ENCODE measurements around the gene MEX3A. TPM values are rescaled to one million over a fixed set of nuclear protein-coding genes. Genes with fewer than 3 reads are reported as not detected.
"Not testable (repeated sequence)": the region's sequence is repeated elsewhere in the genome, so short reads cannot be mapped to it uniquely, and the experiment has no call there.

MEX3A gene, protein sequence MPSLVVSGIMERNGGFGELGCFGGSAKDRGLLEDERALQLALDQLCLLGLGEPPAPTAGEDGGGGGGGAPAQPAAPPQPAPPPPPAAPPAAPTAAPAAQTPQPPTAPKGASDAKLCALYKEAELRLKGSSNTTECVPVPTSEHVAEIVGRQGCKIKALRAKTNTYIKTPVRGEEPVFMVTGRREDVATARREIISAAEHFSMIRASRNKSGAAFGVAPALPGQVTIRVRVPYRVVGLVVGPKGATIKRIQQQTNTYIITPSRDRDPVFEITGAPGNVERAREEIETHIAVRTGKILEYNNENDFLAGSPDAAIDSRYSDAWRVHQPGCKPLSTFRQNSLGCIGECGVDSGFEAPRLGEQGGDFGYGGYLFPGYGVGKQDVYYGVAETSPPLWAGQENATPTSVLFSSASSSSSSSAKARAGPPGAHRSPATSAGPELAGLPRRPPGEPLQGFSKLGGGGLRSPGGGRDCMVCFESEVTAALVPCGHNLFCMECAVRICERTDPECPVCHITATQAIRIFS
- 52.7 and 65.2 TPM in 2 replicates for total RNA-seq (2014; rRNA removed; shearing (Covaris generic))

DNA sequence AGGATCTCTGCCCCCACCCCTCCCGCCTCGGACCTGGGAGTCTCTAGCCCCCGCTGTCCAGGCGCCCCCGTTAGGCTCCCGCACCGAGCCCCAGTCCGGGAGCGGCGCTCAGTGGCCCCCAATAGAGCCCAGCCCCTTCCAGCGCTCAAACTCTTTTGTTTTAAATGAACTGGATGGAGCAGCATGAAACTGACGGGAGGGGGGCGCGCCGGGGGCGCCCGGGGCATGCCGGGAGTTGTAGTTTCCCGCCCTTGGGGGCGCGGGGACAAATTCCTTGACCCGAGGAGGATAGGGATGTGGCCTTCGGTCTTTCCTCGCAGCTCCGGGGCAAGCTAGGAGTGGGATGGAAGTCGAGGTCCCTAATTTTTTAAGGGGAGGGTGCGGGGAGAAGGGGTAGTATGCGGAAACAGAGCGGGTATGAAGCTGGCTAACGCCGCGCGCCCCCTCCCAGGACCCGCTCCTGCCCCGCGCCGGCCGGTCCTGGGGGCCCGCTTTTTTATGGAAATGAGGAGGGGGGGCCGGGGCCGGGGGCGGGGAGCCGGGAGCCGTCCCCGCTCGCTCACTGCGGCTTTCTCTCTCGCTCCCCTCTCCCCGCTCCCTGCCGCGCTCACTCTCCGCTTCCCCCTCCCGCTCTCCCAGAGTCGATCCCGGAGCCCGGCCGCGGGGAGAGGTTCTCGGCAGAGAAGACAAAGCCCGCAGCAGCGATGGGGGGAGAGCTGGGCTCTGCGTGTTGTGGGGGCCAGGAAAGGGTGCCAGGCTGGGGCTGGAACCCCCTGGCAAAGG lies at the start of gene MEX3A:
TSS of gene MEX3A (minus strand) at position 157 of the 783 bp plus-strand sequence. CDS start 467 bp downstream, outside the sequence.
- Histone ChIP-seq H3K4me3 (ENCODE audit: insufficient read depth, low read depth, low read length) (peak within 1 kb of the TSS; percentile 96), H3K27me3 (ENCODE audit: control insufficient read depth, insufficient read depth, low read length) (no peaks in the 10 kb centered on the region), H3K36me3 (replicated peaks; ENCODE audit: control insufficient read depth, insufficient read depth, low read length) (0 out of 2 replicates have a peak, but pooled peaks cover 3% of the 10 kb centered on the region)
- DNase-seq, result peak; percentile 97

DNA sequence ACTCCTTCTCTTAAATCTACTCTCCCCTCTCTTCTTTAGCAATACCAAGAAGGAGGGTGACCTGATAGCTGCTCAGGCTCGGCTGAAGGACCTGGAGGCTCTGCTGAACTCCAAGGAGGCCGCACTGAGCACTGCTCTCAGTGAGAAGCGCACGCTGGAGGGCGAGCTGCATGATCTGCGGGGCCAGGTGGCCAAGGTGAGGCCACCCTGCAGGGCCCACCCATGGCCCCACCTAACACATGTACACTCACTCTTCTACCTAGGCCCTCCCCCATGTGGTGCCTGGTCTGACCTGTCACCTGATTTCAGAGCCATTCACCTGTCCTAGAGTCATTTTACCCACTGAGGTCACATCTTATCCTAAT lies 48.3 kb upstream of the MEX3A start:
- Histone ChIP-seq H3K36me3 (replicated peaks; ENCODE audit: control insufficient read depth, insufficient read depth, low read length) (peaks cover 15% of the 10 kb centered on the region), H3K4me3 (ENCODE audit: insufficient read depth, low read depth, low read length) (no peak overlapping the region), H3K27me3 (ENCODE audit: control insufficient read depth, insufficient read depth, low read length) (no peaks in the 10 kb centered on the region)
- no peak for DNase-seq

DNA sequence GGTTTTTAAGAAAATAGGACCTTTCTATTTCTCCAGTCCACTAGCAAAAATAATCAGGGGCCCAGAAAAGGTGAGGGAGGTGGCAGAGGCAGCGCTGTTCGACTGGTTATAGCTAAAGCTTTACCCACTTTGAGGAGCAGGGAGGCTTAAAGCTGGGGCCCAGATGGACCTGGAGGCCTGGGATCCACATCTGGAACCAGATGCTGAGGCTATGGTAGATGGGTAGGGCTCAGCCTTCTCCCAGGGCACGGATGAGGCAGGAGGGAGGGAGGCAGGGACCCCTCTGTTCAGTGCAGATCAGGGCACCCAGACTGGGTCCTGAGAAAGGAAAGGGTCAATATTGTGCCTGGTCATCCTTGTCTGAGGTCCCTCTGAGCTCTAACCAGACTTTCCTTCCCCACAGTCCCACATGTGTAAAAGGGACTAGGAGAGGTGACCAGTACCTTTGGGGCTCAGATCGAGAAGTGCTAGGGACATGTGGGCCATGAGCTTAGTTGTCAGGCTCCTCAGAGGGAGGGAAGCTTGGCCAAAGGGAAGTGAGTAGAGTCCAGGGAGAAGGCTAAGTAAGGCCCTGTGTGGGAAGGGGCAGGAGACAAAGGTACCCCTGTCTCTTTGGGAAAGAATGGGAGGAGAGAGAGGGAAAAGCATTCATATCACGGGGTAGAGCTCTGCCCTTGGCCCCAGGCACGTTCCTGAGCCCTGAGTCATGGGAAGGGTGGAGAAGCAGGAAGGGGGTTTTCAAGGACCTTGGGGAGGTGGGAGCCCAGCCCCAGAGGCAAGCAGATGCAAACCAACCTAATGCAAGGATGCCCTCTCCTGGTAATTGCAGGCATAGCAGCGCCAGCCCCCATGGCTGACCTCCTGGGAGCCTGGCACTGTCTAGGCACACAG lies 47.7 kb upstream of the MEX3A start:
- DNase-seq, result peak; percentile 95
- Histone ChIP-seq H3K27me3 (ENCODE audit: control insufficient read depth, insufficient read depth, low read length) (no peaks in the 10 kb centered on the region), H3K4me3 (ENCODE audit: insufficient read depth, low read depth, low read length) (no peak overlapping the region), H3K36me3 (replicated peaks; ENCODE audit: control insufficient read depth, insufficient read depth, low read length) (peaks cover 12% of the 10 kb centered on the region)

DNA sequence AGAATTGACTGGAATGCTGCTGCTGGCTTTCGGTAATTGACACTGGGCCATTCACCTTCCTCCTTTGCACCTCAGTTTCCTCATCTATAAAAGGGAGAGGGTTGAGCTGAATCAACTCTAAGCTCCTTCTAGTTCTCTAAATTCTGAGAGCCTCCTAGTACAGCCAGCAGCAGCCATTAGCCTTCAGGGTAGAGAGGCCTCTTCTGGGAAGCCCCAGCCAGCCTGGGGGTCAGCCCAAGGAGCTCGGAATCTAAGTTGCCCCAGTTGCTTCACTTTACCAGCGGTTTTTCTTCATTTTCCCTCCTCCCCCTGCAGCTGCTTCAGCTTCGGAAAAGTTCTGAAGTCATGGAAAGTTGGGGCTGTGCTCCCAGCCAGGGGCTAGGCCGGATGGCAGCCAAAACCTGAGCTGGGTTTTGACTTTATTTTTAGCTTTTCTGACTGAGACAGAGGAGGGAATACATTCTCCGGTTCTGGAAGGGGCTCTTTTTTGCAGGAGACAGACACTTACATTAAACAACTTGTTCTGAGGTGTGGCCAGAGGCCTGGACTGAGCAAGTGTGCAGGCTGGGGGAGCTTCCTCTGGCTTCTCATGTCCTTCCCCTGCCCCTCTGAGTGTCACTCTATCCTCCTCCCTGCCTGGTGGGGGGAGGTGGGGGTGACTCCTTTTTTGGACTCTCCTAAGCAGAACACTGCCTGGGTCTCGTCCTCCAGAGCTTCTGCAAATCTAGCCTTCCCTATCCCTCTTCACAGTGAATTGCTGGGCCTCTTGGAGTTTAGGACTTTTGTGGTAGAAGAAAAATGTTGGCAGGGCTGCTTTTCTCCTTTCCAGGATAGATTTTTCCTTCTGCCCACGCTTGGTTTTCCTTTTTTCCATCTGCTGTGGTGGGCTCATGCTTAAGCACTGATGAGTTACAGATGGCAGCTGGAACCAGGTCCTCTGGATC lies 46.7 kb upstream of the MEX3A start:
- H3K4me3 ChIP-seq (ENCODE audit: insufficient read depth, low read depth, low read length), result no peak overlapping the region
- H3K36me3 ChIP-seq (replicated peaks; ENCODE audit: control insufficient read depth, insufficient read depth, low read length), result peaks cover 4% of the 10 kb centered on the region
- H3K27me3 ChIP-seq (ENCODE audit: control insufficient read depth, insufficient read depth, low read length), result no peaks in the 10 kb centered on the region
- DNase-seq, result no peak

DNA sequence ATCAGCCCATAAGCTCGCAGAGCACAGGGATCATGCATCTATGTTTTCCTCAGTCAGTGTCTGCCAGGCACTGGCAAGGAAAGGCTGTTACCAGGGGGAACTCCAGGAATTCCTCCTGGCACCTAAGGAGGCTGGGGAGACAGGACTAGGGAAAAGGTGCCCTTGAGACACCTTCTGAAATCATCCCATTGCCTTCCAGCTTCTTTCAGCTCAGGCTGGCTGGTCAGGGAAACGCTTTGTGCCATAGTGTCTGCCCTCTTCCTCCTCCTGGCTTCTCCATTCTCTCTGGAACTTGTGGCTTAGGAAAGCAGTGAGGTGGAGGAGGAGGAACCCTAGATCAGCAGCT lies 46.0 kb upstream of the MEX3A start:
- no peak for DNase-seq
- Histone ChIP-seq H3K4me3 (ENCODE audit: insufficient read depth, low read depth, low read length) (no peak overlapping the region), H3K27me3 (ENCODE audit: control insufficient read depth, insufficient read depth, low read length) (no peaks in the 10 kb centered on the region), H3K36me3 (replicated peaks; ENCODE audit: control insufficient read depth, insufficient read depth, low read length) (peaks cover 3% of the 10 kb centered on the region)

DNA sequence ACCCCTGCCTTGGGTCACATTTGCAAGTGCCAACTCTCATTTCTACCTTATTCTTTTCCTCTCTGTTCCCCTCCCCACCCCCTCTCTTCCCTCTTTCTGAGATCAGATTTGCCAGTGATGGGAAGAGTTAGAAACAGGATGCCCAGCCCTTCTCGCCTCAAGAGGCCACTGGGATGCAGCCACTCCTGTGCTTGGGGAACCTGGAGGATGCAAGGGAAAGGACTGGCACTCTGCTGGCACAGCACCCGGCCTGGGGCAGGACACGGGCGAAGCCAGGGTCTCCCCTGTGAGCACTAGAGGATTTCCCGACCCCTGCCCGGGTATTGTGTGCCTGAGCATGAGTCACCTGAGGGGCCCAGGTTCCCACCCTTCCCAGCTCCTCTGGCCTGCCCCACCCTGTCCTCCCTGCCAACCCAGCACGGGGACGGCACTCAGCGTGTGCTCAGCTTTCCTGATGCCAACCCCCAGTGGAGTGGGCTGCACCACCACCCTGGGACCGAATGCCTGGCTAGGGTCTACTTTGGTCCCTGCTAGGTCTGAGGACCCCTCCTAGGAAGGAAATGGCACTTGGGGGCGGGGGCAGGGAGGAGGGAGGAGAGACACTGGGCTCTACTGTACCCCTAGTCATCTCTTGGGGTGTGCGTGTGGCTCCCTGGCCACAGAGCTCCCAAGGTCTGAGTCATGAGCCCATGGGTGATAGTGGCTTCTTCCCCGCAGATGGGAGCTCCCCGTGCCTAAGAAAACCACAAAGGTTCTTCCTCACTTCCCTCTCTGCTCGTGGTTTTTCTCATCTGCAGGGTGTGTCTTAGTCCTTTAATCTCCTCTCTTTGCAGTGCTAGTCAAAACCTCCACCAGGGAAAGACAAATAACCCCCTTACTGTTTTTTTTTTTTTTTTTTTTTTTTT lies 44.6 kb upstream of the MEX3A start:
- Histone ChIP-seq H3K36me3 (replicated peaks; ENCODE audit: control insufficient read depth, insufficient read depth, low read length) (no peaks in the 10 kb centered on the region; the same call in 1 of the 2 replicates), H3K27me3 (ENCODE audit: control insufficient read depth, insufficient read depth, low read length) (no peaks in the 10 kb centered on the region), H3K4me3 (ENCODE audit: insufficient read depth, low read depth, low read length) (no peak overlapping the region)
- DNase-seq, result no peak

DNA sequence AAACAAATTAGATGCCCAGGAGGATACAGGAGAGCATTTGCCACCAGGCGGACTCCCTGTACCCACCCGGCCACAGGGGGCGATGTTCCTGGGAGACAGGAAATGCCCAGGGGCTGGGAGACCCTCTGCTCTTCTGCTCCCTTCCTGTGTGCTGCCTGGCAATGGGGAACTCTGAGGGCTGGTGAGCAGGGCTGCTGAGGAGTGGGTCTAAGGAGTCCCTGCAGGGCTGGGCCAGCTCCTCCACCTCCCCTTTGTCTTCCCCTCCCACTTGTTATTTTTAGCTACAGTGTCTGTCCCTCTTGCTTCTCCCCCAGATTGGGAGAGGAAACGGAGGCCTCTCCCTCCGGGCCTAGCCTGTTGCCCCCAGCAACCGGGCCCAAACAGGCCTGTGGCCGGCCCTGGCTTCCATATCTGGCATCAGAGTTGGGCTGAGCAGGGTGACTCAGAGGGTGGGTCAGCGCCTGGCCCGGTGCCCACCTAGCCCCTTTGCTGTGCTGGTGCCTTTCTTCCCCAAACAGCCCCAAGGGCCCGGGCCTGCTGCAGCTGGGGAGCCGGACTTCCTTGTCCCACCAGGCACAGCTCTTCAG lies 43.9 kb upstream of the MEX3A start:
- DNase-seq, result peak; percentile 75
- no peaks in the 10 kb centered on the region; the same call in 1 of the 2 replicates for H3K36me3 ChIP-seq (replicated peaks; ENCODE audit: control insufficient read depth, insufficient read depth, low read length)
- H3K27me3 ChIP-seq (ENCODE audit: control insufficient read depth, insufficient read depth, low read length), result no peaks in the 10 kb centered on the region
- no peak overlapping the region; the same call in 1 of the 2 replicates for H3K4me3 ChIP-seq (ENCODE audit: insufficient read depth, low read depth, low read length)

DNA sequence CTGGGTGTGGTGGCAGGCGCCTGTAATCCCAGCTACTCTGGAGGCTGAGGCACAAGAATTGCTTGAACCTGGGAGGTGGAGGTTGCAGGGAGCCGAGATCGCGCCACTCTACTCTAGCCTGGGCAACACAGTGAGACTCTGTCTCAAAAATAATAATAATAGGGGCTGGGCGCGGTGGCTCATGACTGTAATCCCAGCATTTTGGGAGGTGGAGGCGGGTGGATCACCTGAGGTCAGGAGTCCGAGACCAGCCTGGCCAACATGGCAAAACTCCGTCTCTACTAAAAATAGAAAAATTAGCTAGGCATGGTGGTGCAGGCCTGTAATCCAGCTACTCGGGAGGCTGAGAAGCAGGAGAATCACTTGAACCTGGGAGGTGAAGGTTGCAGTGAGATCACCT lies 43.3 kb upstream of the MEX3A start:
- H3K36me3 ChIP-seq (replicated peaks; ENCODE audit: control insufficient read depth, insufficient read depth, low read length); H3K4me3 ChIP-seq (ENCODE audit: insufficient read depth, low read depth, low read length); DNase-seq; H3K27me3 ChIP-seq (ENCODE audit: control insufficient read depth, insufficient read depth, low read length): not testable (repeated sequence)

DNA sequence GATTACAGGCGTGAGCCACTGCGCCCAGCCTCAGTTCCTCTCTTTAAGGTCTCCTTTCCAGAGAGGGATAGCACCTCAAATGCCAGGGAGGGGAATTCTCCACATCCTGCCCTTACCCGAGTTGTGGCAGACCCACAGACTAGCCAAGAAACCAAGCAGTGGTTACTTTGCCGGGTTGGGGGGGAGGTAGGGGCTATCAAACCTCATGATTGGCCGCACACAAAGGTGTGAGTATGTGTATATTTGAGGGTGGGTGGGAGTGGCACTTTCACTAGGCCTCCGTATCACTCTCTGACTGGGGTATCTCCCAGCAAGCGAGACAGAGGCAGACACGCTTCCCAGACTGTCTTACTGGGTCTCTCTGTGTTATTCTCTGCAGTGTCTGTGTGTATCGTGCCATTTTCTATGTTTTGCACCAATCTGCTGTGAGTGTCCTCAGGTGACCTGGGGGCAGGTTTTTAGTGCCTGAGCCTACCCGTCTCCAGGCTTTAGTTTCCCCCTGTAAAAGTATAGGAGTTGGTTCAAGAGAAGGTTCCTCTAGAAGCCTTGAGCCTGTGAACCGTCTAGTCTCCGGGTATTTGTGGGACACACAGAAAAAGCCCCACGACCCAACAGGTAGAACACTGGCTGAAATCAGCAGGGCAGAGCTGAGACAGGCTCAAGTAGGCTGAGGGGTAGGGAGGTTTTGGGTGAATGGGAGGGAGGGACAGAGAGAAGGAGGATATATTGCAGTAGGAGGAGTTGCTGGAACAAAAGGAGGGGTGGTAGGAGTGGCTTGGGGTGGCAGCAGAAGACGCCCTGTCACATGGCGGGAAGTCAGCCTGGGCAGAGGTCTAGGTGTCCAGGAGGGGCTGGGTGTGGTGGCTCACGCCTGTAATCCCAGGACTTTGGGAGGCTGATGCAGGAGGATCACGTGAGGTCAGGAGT lies 42.6 kb upstream of the MEX3A start:
- Histone ChIP-seq H3K36me3 (replicated peaks; ENCODE audit: control insufficient read depth, insufficient read depth, low read length) (peaks cover 1% of the 10 kb centered on the region; the same call in 1 of the 2 replicates), H3K4me3 (ENCODE audit: insufficient read depth, low read depth, low read length) (no peak overlapping the region), H3K27me3 (ENCODE audit: control insufficient read depth, insufficient read depth, low read length) (no peaks in the 10 kb centered on the region)
- no peak for DNase-seq

DNA sequence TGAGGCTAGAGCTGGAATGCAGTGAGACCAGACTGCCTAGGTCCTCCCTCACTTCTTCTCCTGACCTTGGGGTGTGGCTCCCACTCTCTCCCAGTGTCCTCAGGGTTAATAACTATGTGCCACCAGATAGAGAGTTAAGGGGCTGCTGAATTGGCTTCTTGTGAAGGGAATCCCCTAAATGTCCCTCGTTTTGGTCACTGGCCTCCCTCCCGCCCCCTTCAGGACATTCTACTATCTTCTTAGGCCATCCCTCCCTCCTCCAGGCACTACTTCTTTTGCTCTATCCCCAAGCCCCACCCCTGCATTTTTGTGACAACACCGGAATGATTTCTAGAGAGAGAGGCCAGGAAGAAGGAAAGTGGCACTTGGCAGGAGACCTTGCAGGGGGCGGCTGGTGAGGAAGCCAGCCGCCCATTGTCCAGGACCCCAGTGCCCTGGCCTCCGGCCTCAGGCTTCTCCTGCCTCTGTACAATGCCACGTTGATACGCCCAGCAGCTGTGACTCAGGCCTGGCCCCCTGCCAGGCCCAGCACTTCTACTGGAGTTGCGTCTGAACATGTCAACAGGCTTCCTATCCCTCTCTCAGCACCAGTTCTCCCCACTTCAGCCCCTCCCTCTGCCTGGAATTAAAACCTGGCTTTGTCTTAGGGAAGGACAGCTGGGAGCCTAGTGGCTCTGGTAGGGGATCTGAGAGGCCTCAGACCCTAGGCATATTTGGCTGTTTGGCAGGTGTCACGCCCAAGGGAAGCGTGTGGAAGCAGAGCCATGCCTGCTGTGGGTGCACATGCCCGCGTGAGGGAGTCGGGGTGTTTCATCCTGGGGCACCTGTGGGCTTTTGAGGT lies 41.3 kb upstream of the MEX3A start:
- DNase-seq, result peak; percentile 82
- Histone ChIP-seq H3K4me3 (ENCODE audit: insufficient read depth, low read depth, low read length) (no peak overlapping the region), H3K27me3 (ENCODE audit: control insufficient read depth, insufficient read depth, low read length) (no peaks in the 10 kb centered on the region), H3K36me3 (replicated peaks; ENCODE audit: control insufficient read depth, insufficient read depth, low read length) (peaks cover 1% of the 10 kb centered on the region; the same call in 1 of the 2 replicates)
